HUES6 (cell line): Measurements from ENCODE around the gene NAGLU.

Source experiments
- H3K27ac ChIP-seq: 2 replicates; pipeline ENCODE4 v1.7.0; 2013; ENCODE audit warnings: low read depth, mild to moderate bottlenecking, low read length, inconsistent platforms
- H3K27me3 ChIP-seq: 2 replicates; pipeline ENCODE4 v1.6.1; 2013; ENCODE audit warnings: low read length; ENCODE audit not compliant: control insufficient read depth, insufficient read depth
- H3K36me3 ChIP-seq: 2 replicates; pipeline ENCODE4 v1.6.1; 2013; ENCODE audit warnings: low read length; ENCODE audit not compliant: control insufficient read depth, insufficient read depth
- H3K4me1 ChIP-seq: 2 replicates; pipeline ENCODE4 v1.6.1; 2013; ENCODE audit warnings: low read length; ENCODE audit not compliant: control insufficient read depth, insufficient read depth
- H3K4me3 ChIP-seq: 2 replicates; pipeline ENCODE4 v1.5.1; 2013; ENCODE audit warnings: low read depth, low read length
- H3K9ac ChIP-seq: one replicate; pipeline ENCODE4 v1.6.1; 2013; ENCODE audit warnings: mild to moderate bottlenecking, low read length
- H3K9me3 ChIP-seq: 2 replicates; pipeline ENCODE4 v1.6.1; 2013; ENCODE audit warnings: low read depth, low read length; ENCODE audit not compliant: control insufficient read depth, insufficient read depth

NAGLU gene

GRCh38 chr17:42521036-42521435 is 15.0 kb upstream of the NAGLU start:
- H3K27me3 ChIP-seq: no peaks in the 10 kb centered on the region
- peaks cover 20% of the 10 kb centered on the region for H3K36me3 ChIP-seq
- H3K4me1 ChIP-seq: peaks cover 32% of the 10 kb centered on the region
- peak overlapping the region; percentile 76 for H3K9ac ChIP-seq
- no peaks in the 10 kb centered on the region for H3K9me3 ChIP-seq
- H3K27ac ChIP-seq: no peak overlapping the region
- H3K4me3 ChIP-seq: no peak overlapping the region

DNA sequence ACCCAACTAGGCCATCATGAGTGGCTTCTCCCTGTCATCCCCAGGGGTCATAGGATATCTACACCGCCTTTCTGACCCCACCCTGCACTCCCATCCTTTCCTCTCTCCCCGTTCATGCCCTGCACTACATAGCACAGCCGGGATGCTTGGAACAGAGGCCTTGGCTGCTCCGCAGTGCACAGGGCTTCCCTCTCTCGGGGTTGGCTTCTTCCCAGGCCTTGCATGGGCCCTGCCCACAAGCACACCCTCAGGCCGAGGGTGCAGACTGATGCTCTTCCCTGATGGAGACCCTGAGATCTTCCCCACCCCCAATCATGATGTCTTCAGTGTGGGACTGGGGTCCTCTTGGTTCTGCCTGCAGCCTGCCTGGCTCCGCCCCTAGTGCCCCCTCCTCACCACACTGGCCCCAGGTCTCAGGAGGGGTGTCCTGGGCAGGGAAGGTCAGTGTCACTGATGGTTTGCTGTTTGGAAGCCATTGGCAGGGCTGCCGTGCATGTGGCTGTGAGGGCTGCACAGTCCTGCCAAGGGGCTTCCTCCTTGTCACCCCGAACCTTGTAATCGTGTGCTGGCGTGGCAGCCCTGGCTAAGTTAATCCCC is 14.3 kb upstream of the NAGLU start:
- H3K27ac ChIP-seq: no peak overlapping the region
- peaks cover 32% of the 10 kb centered on the region for H3K4me1 ChIP-seq
- peaks cover 14% of the 10 kb centered on the region for H3K36me3 ChIP-seq
- H3K9ac ChIP-seq: no peak overlapping the region
- no peaks in the 10 kb centered on the region for H3K9me3 ChIP-seq
- no peak overlapping the region for H3K4me3 ChIP-seq
- no peaks in the 10 kb centered on the region for H3K27me3 ChIP-seq

- Histone ChIP-seq H3K4me1 (peaks cover 32% of the 10 kb centered on the region), H3K27me3 (no peaks in the 10 kb centered on the region), H3K9me3 (no peaks in the 10 kb centered on the region), H3K9ac (no peak overlapping the region), H3K27ac (no peak overlapping the region), H3K4me3 (no peak overlapping the region), H3K36me3 (peaks cover 14% of the 10 kb centered on the region)
These were observed 13.7 kb upstream of the NAGLU start for GRCh38 chr17:42522263-42522790.

GRCh38 chr17:42522798-42523278 is 13.2 kb upstream of the NAGLU start:
- Histone ChIP-seq H3K9me3 (no peaks in the 10 kb centered on the region), H3K4me3 (no peak overlapping the region), H3K36me3 (peaks cover 14% of the 10 kb centered on the region), H3K9ac (no peak overlapping the region), H3K27ac (no peak overlapping the region), H3K4me1 (peaks cover 32% of the 10 kb centered on the region), H3K27me3 (no peaks in the 10 kb centered on the region)

- peaks cover 10% of the 10 kb centered on the region for H3K36me3 ChIP-seq
- peaks cover 9% of the 10 kb centered on the region for H3K4me1 ChIP-seq
- H3K4me3 ChIP-seq: no peak overlapping the region
- no peak overlapping the region for H3K27ac ChIP-seq
- no peaks in the 10 kb centered on the region for H3K9me3 ChIP-seq
- H3K27me3 ChIP-seq: no peaks in the 10 kb centered on the region
- no peak overlapping the region for H3K9ac ChIP-seq
These were observed 10.8 kb upstream of the NAGLU start for GRCh38 chr17:42525221-42525620.

- H3K9ac ChIP-seq: no peak overlapping the region
- peaks cover 9% of the 10 kb centered on the region for H3K36me3 ChIP-seq
- no peaks in the 10 kb centered on the region for H3K9me3 ChIP-seq
- peaks cover 4% of the 10 kb centered on the region; the same call in 1 of the 2 replicates for H3K4me1 ChIP-seq
- 0 out of 2 replicates have a peak, but pooled peaks cover 2% of the 10 kb centered on the region for H3K27me3 ChIP-seq
- no peak overlapping the region for H3K4me3 ChIP-seq
- no peak overlapping the region for H3K27ac ChIP-seq
These were observed 10.0 kb upstream of the NAGLU start for GRCh38 chr17:42526031-42526444.

DNA sequence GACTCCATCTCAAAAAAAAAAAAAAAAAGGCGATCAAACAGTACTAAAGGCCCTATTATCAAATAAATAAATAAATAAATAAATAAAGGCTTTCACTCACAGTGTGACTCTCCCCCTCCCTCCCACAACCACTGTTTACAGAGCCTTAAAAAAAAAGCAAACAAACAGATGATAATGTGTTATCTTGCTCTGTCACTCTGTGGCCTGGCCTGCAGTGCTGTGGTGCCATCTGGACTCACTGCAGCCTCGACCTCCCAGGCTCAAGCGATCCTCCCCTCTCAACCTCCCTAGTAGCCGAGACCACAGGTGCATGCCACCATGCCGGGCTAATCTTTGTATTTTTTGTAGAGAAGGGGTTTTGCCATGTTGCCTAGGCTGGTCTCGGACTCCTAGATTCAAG is 8.1 kb upstream of the NAGLU start:
- peaks cover 11% of the 10 kb centered on the region for H3K27me3 ChIP-seq
- H3K9me3 ChIP-seq: no peaks in the 10 kb centered on the region
- no peak overlapping the region for H3K9ac ChIP-seq
- peaks cover 5% of the 10 kb centered on the region; the same call in 1 of the 2 replicates for H3K4me1 ChIP-seq
- H3K36me3 ChIP-seq: no peaks in the 10 kb centered on the region
- no peak overlapping the region for H3K4me3 ChIP-seq
- no peak overlapping the region for H3K27ac ChIP-seq

- Histone ChIP-seq H3K4me1 (peaks cover 5% of the 10 kb centered on the region; the same call in 1 of the 2 replicates), H3K4me3 (no peak overlapping the region), H3K36me3 (no peaks in the 10 kb centered on the region), H3K27me3 (peaks cover 11% of the 10 kb centered on the region), H3K9ac (no peak overlapping the region), H3K9me3 (no peaks in the 10 kb centered on the region), H3K27ac (no peak overlapping the region)
These were observed 7.0 kb upstream of the NAGLU start for GRCh38 chr17:42529061-42529460.

- H3K27ac ChIP-seq: no peak overlapping the region
- no peak overlapping the region for H3K9ac ChIP-seq
- peaks cover 15% of the 10 kb centered on the region for H3K4me1 ChIP-seq
- no peaks in the 10 kb centered on the region for H3K36me3 ChIP-seq
- no peaks in the 10 kb centered on the region for H3K9me3 ChIP-seq
- peaks cover 11% of the 10 kb centered on the region for H3K27me3 ChIP-seq
- no peak overlapping the region for H3K4me3 ChIP-seq
These were observed 5.0 kb upstream of the NAGLU start for GRCh38 chr17:42530952-42531454.

DNA sequence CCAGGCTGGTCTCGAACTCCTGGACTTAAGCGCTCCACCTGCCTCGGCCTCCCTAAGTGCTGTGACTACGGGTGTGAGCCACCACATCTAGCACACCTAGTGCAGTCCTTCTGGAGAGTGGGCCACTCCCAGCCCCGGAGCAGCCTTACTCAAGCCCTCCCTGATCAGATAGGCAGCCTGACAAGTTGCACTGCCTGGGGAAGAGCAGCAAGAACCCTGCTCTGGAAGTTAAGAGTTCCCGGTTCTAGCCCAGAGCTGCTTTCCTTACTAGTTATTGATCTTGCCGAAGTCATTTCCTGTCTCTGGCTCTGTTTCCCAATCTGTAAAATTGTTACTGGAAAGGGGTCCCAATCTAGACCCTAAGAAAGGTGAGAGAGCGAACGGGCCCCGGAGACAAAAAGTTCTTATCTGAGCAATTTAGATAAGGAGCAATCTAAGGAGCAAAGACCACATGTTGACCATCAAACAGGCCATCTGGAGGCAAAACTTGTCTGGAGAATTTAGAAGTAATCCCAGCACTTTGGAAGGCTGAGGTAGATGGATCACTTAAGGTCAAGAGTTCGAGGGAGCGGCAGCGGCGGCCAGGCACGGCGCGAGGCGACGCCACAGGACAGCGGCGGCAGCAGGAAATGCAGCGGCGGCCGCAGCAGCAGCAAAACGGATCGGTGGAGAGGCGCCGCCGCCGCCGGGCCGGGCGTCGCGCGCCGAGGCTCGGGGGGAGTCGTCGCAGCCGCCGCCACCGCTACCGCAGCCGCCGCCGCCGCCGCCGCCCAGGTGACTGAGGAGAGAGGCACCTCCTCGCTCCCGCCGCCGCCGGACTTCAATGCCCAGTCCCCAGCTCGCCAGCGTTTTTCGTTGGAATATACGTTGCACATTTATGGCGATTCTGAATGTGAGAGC is 4.3 kb upstream of the NAGLU start:
- no peaks in the 10 kb centered on the region for H3K36me3 ChIP-seq

More for the DNA sequence above, 4.3 kb upstream of the NAGLU start:
- Histone ChIP-seq H3K27me3 (peaks cover 11% of the 10 kb centered on the region), H3K4me3 (peak overlapping the region; percentile 57), H3K27ac (no peak overlapping the region), H3K4me1 (peaks cover 16% of the 10 kb centered on the region), H3K9me3 (no peaks in the 10 kb centered on the region), H3K9ac (peak overlapping the region; percentile 47)
